Kidney tubule cell (primary cell): ENCODE measurements around the gene TMEM19.

Experiments used
- DNase-seq: peaks from one replicate; pipeline ENCODE4 v3.0.0-alpha.2; 2018; ENCODE audit warnings: low spot score

The TMEM19 gene

DNA sequence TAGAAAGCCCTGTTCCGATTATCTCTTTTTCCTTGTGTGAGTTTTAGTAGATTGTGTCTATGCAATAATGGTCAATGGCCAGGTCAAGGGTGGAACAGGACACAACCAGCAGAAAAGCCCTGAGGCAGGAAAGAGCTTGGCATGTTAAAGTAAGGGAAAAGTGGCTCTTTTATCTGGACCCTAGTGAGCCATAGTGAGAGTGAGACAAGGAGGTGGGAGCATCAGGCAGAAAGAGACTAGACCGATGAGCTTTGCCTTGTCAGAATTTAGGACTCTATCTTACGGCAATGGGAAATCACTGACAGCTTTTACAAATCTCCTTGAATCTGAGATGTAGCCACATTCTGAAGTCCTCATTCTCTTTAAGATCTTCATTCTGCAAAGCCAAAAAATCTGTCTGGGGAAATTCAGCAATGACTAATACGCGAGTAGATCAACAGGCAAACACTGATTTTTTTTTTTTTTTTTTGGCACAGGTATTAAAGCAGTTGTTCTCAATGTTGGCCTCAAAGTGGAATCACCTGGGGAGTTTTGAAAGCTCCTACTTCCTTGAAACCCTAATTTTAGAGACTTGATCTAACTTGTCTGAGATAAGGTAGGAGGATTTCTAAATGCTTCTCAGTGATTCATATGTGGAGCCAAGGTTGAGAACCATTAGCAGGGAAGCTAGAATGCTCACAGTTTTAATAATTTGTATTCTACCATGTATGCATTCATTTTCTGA is 33.9 kb downstream of the TMEM19 start:
- peak; percentile 25 for DNase-seq

GRCh38 chr12:71721783-71722505 is 36.1 kb downstream of the TMEM19 start:
- no peak for DNase-seq

DNA sequence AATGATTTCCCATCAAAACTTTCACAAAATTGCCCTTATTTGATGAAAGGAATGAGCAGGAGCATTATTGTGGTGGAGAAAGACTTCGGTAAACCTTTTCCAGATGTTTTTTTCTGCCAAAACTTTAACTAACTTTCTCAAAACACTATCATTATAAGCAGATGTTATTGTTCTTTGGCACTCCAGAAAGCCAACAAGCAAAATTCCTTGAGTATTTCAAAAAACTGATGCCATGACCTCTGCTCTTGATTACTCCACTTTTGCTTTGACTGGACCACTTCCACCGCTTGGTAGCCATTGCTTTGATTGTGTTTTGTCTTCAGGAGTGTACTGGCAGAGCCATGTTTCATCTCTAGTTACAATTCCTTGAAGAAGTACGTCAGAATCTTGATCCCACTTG is 39.1 kb downstream of the TMEM19 start:
- DNase-seq: no peak

DNA sequence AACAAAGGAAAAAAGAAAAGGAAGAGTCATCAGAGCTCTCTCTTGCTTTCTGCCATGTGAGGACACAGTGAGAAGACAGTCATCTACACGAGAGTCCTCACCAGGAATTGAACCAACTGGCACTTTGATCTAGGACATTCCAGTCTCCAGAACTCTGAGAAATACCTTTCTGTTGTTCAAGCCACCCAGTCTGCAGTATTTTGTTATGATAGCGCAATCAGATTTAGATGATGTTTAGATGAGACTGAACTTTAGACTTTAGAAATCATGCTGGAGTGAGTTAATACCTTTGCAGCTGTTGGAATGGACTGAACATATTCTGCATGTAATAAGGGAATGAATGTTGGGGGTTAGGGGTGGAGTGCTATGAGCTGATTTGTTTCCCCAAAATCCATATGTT is 40.7 kb downstream of the TMEM19 start:
- DNase-seq: no peak

- no peak for DNase-seq
Measured at GRCh38 chr12:71727958-71728357, 42.1 kb downstream of the TMEM19 start.

- no peak for DNase-seq
Measured at GRCh38 chr12:71730936-71731335, 45.1 kb downstream of the TMEM19 start.

DNA sequence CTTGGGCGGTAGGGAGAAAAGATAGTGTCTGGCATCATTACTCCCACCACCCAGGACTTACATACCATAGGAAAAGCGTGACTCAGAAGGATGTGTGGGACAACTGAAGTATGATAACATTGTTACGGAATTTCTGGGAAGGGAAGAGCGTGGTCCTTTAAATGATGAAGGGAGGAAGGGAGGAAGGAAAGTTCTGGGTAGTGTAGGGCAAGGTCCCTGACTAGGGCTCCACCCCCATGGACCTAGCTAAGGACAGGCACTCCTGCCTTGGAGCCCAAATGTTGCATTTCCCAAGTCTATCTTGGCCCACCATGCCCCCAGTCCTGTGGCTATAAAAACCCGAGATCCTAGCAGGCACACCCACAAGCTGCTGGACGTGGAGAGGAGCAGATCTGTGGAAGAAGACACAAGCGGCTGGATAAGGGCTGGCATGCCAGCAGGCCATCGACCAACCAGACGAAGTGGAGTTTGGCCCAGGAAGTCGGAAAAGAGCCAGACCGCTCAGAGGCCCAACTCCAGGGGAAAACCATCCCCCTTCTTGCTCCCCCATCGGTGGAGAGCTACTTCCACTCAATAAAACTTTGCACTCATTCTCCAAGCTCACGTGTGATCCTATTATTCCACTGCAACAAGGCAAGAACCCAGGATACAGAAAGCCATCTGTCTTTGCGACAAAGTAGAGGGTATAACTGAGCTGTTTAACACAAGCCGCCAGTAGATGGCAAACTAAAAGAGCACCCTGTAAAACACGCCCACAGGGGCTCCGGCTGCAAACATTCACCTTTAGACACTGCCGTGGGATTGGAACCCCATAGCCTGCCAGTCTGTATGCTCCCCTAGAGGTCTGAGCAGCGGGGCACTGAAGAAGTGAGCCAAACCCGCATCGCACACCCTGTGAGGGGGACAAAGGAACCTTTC is 45.8 kb downstream of the TMEM19 start:
- peak; percentile 32 for DNase-seq

DNA sequence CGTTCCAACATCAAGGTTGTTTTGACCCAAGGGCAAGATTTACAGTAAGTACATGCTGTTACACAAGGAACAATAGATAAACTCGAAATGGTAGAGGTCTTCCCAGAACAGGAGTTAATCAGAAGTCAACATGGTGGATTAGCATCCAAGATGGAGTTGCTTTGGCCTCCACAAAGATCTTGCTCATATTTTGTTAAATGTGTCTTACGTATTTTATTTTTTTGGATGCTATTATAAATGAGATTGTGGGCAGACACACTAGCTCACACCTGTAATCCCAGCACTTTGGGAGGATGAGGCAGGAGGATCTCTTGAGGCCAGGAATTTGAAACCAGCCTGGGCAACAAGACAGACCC is 46.5 kb downstream of the TMEM19 start:
- no peak for DNase-seq

GRCh38 chr12:71737197-71737596 is 51.3 kb downstream of the TMEM19 start:
- no peak for DNase-seq

DNA sequence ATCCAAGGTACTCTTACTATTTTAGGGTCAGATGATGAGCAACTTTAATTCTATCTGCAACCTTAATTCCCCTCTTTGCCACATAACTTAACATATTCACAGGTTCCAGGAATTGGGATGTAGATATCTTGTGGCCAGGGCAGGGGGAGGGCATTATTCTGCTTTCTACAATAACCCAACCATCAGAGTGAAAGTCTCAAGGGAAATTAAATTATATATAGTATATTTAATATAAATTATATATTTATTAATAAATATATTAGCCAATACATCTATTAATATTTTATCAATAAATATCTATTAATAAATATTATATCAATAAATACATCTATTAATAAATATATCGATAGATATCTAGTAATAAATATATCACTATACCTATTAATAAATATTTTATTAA is 57.1 kb downstream of the TMEM19 start:
- no peak for DNase-seq

DNA sequence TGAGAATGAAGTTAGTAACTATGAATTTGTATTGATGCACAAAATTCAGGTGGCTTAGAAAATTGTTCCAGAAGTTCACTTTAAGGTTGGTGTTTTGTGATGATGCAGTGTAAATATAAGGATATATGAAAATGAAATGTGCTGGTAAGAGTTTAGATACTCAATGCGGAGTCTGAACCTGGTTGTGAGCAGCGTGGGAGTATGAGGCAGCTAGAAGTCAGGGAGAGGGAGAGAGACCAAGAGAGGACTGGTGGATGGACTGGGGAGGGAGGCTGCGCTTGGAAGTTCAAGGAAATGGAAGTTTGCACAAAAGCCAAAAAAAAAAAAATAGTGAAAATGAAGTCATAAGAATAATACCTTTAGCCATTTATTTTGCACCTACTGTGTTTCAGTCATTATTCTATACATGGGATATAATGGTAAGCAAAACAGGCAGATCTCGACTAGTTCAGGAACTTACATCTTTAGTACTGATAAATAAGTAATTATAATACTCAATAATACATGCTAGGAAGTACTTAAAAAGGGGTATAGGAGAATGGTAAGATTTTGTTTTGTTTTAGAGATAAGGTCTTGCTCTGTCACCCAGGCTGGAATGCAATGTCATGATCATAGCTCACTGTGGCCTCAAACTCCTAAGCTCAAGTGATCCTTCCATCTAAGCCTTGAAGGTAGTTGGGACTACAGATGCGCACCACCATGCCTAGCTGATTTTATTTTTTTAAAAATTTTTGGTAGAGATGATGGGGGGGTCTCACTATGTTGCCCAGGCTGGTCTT is 58.8 kb downstream of the TMEM19 start:
- DNase-seq: no peak

GRCh38 chr12:71746974-71747611 is 61.2 kb downstream of the TMEM19 start:
- DNase-seq: peak; percentile 75

GRCh38 chr12:71748081-71748850 is 62.4 kb downstream of the TMEM19 start:
- DNase-seq: no peak

- DNase-seq: no peak
Measured at GRCh38 chr12:71749666-71750065, 63.8 kb downstream of the TMEM19 start.

GRCh38 chr12:71752891-71753290 is 67.0 kb downstream of the TMEM19 start:
- DNase-seq: no peak
